COLO829 (cell line): ENCODE data around the gene DNMT1.

Source experiments
- DNase-seq: peaks from one replicate; pipeline ENCODE4 v3.0.0; 2012; ENCODE audit warnings: low spot score

The DNMT1 gene

DNA sequence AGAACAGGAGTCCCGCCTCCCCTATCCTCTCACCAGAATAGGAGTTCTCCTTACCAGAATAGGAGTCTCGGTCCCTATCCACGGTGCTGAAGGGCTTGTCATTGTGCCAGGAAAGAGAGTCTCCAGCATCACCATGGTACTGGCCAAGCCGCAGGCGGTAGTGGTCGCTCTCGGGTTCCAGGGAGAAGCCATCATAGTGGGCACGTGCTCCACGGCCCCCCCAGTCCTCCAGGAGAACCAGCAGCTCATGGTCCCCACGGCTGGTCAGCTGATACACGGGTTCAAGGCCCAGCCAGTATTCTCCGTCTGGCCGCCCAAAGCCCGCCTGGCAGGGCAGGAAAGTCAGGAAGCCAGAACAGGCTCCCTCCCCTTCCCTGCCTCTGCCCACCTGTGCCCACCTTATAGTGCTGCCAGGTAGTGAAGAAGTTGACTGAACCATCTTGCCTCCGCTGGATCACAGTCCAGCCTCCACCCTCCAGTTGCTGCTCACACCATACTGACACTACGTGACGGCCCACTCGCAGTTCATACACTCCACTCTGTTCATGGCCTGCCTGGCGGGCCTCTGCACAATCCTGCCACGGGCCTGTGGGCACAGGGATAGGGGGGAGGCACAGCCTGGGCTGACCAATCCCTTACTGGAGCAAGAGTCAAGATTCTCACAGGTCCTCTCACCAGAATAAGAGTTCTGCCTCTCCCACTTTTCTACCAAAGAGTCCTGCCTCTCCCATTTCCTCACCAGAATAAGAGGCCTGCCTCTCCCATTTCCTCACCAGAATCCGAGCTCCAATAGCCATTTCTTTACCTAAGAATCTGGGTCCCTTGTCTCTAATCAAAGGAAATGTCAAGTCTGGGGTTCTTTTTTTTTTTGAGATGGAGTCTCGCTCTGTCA lies 101.2 kb downstream of the DNMT1 start:
- DNase-seq: no peak

DNA sequence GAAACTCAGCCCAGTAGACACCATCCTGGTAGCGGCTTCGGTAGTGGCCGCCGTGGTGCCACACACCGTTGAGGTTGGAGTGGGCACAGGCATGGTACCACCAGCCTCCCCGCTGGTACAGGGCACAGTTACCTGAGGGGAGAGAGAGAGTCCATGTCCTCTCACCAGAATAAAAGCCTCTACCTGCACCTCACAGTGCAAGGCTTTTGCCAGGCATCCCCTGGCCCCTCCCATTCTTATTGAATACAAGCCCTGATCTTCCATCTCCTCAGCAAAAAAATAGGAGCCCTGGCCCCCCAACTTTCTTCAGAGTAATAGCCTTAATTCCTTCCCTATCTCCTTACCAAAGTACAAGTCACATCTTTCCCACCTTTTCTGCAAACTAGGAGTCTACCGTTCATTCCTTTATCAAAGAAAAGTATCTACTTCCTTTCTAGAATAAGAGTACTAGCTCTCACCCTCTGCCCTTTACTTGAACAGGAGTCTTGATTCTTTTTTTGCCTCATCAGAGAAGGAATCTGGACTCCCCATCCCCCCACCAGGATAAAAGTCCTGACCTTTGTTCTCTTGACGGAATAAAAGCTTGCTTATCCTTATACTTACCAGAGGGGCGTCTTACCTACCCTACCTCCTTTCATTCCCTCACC lies 102.0 kb downstream of the DNMT1 start:
- no peak for DNase-seq

DNA sequence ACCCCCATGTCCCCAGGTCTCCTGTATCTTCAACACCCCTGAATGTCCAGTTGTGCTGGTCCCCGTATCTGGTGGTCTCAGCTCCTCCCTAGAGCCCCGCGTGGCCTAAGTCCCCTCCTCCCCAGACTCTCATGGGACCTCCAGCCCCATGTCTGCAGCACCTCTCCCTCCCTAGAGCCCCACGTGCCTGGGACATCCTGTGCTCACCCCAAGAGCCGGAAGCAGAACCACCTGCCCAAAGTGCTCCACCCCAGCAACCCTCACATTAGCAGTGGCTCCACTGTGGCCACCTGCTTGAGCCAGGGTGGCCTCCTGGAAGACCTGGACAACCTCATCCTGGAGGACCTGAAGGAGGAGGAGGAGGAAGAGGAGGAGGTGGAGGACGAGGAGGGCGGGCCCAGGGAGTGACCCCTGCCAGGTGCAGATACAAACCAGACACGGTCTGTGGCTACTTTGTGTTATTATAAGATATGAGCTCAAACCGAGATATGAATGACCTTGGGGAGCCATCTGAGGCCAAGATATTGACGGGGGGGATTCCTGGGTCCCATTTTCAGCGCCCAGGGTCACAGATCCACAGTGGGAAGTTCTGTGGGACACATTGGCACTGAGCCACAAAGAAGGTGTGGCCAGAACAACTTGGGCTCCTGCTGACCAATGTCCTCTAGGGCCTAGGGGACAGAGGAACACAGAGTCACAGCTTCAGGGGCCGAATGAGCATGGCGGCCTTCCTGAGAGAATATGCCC lies 102.7 kb downstream of the DNMT1 start:
- no peak for DNase-seq

DNA sequence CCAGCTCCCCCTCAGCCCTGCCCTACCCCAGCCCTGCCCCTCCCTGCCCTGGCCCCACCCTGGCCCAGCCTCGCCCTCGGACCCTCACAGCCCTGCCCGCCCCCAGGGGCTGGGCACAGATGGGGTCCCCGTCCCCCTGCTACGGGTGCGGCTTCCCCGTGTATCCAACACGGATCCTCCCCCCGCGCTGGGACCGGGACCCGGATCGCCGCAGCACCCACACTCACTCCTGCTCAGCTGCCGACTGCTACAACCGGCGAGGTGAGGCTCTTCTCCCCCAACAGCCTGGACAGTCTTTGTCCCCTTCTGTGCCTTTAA lies 103.4 kb downstream of the DNMT1 start:
- DNase-seq: no peak

DNA sequence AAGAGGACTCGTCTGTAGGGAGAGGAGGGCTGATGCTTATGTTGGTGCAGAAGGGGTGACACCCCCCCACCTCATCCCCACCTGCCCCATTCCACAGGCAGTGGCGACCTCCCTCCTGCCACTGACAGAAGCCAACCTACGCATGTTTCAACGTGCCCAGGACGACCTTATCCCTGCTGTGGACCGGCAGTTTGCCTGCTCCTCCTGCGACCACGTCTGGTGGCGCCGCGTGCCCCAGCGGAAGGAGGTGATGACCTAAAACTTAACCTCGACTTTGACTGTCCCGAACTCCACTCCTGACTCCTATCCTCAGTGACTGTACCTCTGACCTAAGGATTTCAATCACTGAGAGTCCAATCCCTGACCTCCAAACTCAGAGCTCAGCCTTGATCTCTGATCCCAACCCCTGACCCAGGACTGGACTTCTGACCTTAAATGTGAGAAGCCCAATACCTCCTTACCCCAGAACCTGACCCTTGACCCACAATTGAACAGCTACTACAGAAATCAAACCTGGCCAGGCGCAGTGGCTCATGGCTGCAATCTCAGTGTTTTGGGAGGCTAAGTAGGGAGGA lies 104.9 kb downstream of the DNMT1 start:
- DNase-seq: no peak

DNA sequence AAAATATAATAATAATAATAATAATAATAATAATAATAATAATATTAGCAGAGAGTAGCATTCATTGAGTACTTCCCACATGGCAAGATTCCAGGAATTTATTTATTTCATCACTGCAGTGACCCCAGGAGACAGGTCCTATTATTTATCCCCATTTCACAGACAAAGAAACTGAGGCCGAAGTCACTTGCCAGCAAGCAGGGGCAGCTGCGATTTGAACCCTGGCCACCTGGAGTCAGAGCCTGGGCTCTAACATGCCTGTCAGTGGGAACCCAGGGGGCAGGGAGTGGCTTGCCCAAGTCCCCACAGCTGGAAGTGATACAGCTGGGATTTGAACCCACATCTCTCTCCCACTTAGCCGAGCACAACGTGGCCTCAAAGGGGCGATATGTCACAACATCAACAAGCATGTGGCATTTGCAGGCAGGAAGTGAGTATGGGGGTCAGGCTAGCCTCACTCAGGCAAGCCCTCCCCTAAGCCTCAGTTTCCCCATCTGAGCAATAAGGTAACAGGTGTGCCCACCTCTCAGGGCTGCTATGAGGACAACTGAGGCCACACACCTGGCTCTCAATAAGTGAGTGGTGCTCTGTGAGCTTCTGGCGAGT lies 105.7 kb downstream of the DNMT1 start:
- no peak for DNase-seq

DNA sequence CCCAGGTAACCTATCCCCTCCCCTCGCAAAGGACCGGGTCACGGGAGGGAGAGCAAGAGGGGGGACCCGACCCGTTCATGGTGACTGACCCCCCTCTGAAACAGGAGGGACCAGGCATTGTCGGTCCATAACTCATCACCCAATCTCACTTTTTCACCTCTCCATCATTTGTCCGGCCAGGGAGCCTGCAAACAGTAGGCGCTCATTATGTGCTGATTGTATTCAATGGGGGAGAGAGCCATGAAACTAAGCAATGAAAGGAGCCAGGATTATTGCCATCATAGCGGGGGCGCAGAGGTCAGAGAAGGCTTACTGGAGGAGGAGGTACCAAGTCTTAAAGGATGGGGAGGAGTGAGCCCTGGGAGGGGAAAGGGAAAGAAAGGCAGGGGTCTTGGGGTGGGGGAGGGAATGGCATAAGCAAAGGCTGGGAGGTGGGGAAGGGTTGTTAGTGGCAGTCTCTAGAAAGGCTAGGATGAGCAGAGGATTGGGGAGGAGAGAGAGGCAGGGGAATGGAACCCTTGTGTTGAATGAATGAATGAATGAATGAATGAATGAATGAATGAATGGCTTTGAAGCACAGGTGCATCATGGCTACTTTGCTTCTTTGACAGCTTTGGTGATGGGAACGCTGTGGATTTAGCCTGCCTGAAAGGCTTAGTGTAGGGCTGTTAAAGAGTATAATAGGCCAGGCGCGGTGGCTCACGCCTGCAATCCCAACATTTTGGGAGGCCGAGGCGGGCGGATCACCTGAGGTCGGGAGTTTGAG lies 107.3 kb downstream of the DNMT1 start:
- DNase-seq: no peak

DNA sequence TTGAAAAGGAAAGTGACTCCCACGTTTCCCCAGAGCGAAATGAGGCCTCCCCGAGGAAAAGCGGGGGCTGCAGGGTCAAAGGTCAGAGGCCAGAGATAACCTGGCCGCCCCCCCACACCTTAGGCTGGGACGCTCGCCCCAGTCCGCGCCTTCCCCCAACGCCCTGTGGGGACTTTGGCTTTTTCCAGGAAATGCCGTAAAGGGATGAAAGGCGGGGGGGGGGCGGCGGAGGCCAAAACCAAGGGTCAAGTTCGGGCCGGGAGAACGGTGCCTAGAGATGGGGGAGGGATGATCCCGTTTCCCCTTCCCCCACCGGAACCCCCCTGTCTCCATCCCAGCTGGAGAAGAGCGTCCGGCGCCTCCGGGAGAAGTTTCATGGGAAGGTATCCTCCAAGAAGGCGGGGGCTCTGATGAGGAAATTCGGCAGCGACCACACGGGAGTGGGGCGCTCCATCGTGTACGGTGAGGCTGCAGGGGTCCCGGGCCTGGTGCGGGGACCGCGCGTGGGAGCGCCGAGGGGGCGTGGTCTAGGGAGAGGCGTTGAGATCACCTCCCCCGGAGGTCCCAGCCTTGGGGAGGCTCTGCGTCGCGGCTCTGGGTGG lies 108.1 kb downstream of the DNMT1 start:
- DNase-seq: no peak

DNA sequence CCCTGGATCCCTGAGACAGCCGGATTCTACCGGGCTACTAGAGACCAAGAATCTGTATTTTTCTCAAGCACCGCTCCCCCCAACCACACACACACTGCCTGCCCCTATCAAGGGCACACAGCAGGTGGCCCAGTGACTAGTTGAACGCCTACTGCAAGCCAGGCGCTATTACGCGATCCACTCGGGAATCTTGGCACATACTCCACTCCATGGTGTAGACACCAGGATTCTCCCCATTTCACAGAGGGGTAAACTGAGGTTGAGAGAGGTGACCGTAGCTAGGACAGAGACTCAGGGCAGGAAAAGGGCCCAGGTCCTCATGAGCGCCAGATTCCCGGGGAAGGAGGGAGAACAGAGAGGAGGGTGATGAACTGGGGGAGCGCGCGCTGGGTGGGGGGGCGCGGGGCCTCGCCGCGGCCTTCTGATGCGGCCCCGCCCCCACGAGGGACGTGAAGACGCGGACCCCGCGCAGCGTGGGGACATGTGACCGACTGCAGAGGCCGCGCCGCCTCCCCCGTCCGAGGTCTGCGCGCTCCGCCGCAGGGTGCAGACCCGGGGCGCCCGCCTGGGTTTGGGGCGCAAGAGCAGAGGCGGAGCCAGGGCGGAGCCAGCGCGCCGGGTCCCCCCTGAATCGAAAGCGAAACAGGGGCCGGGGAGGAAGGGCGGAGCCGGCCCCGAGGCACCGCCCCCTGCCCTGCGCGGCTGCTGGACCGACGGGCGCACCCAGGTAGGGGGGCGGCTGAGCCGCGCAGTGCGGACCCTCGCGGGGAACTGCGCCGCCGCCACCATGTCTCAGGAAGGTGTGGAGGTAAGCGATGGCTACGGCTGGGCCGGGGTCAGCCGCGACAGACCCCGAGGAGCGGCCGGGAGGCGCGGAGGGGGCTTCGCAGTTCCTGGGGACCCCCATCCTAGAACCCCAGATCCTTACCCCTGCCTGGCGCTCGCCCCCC lies 108.8 kb downstream of the DNMT1 start, which contains the start of gene SHFL:
TSS of gene SHFL (plus strand) at position 677 of the 950 bp plus-strand sequence. CDS start at position 788, 111 bp downstream.
- no peak for DNase-seq

DNA sequence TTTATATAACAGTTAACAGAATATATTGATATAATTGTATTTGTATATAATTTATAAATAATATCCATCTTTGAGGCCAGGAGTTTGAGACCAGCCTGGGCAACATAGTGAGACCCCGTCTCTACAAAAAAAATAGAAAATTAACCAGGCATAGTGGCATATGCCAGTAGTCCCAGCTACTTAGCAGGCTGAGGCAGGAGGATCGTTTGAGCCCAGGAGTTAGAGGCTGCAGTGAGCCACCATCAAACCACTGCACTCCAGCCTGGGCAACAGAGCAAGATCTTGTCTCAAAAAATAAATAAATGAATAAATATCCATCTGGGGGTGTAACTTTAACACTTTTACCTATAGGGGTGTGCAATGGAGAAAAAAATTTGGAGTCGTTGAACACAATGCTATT lies 110.0 kb downstream of the DNMT1 start:
- no peak for DNase-seq

DNA sequence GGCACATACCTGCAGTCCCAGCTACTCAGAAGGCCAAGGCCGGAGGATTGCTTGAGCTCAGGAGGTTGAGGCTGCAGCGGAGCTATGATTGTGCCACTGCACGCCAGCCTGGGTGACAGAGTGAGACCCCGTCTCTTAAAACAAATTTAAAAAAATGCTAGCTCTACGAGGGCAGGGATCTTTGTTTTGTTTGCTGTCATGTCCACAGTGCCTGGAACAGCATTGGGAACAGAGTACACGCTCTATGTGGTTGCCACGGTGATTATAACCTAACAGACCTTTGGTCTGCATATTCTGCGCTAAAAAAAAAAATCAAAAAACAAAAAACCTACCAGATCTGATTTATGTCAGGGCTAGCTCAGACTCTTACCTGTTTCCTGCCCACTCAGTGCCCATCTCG lies 110.8 kb downstream of the DNMT1 start:
- DNase-seq: no peak
